HG02798 (cell line): ENCODE data around the gene SHROOM4.

ENCODE experiments used
- ATAC-seq: cut with Tn5 transposase; IDR thresholded peaks from one replicate; pipeline ENCODE4 v1.9.1; 2021; ENCODE audit warnings: mild to moderate bottlenecking; ENCODE audit not compliant: unreplicated experiment, poor library complexity

SHROOM4 gene

DNA sequence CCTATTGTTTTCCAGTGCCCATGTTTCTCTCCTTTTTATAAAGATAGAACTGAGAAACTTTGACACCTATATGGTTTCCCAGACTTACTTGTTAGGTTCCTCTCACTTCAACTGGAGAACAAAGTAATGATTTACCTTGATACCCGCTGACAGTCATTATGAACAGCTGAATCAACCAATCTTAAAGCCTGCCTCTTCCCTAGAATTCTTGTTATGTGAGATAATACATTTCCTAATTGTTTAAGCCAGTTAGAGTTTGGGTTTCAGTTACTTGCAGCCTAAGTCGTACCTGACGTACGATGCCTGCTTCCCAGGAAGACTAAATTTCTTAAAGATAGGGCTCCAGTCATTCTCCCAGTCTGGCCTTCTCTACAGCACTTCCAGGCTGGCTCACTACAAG, 97.3 kb downstream of the SHROOM4 start:
- ATAC-seq: no peak

DNA sequence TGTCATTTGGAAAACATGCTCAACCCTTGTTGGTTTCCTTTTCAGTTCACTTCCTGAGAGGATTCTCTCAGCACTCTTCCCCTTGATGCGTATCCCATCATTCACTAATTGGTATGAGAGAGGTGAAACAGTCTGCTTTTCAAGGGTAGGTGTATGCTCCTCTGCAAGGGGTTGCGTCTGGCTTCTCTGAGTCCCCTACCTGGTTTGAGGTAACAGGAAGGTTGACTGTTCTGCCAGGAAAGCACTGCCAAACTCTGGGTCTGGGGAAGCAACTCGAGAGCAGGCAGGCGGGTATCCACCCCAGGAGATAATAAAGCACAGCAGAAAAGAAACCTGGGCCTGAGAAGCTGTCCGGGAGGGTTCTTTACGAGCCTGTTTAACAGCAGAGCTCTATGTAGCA, 101.2 kb downstream of the SHROOM4 start:
- ATAC-seq: no peak

DNA sequence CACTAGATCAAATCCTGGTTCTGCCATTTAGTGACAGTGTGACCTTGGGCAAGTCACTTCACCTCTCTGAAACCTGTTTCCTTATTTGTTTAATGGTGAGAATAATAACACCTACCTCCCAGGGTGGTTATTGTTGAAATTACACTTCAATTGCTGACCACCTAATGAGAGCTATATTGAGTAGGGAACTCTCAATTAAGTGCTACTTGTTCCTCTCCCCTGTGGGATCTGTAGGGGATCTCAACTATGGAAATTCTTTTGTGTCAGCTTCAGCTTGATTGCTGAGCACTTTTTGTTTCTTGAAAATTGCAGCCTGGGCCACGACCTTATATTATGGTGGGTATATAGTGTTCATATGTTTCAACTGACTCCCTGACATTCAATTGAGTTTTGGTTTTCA, 102.1 kb downstream of the SHROOM4 start:
- no peak for ATAC-seq

DNA sequence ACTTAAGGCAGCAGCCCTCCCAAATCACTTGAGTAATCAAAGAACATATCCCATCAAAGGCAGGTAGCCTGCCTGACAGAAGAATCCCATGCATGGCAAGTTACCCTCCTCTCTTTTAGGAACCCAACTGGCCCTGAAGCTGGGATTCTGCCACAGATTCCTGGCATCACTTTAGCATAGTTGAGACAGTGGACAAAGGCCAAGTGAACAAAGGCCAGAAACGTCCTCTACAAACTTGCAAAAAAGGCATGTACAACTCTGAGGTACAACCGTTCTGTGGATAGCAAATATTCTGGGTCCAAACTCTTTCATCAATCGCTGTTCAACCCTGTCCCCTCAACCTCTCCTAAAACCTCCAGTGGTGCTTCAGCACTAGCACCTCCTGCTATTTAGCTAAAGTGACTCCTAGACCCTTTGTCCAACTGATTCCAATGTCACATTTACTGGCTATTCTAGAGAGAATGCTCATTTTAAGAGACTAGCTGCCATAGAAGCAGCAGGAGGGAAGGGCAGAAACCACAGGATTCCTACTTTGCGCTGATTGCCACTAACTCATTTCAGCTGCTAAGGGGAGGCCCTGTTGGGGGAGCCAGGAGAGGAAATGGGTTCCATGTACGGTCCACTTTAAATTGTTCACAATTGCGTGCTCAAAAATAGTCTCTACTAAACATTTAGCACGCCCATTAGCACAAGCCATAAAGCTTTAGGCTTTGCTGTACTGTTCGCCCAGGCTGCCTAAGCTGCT, 105.9 kb downstream of the SHROOM4 start:
- ATAC-seq: no peak

DNA sequence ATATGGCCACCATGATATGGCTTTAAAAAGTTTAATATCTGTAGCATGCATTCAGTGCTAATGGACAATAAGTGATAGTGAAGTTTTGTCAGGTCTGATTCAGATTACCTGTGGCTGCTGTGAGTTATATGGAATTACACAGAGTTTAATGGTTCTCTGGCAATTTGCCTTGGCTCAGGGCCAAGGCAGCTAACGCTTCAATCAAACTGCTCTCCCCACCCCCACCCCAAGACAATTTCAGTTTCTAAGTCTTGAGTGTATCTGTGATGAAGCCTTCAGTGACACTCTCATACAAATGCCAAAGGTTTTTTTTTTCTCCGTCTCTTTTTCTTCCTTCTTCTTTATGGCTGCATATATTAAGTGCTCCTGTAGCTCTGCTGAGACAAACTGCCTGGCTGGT, 106.6 kb downstream of the SHROOM4 start:
- no peak for ATAC-seq

DNA sequence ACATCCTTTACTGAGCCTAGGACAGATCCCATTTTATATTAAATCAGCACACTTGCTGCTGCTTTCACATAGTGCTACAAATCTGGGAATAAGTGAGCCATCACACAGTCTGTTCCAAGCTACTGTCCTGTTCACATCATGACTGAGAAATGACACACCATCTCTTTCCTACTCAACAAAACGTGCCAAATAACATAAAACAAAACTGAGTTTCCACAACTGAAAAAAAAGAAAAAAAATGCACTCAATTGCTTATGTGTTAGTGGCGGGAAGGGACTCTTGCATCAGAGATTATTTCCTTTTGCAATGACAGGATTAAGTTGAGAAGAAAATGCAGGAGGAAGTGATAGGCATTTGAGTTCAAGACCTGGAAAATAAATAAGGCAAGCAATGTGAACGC, 109.0 kb downstream of the SHROOM4 start:
- no peak for ATAC-seq

DNA sequence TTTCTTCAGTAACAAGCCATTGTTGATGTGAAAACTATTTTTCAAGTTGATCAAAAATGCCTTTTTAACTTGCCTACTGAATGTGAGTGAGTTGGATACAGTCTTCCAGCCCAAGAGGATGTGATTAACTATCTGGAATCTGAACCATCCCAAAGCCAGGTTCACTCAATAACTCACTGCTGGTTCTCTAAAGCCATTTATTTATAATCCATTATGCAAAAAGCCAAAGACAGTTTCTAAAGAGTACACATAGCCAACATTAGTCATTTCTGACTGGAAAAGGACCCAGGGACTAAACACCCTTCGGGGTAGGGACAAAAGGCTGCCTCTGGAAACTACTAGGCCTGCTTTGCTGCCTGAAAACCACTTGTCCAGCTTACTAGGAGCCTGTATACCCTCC, 109.6 kb downstream of the SHROOM4 start:
- no peak for ATAC-seq

DNA sequence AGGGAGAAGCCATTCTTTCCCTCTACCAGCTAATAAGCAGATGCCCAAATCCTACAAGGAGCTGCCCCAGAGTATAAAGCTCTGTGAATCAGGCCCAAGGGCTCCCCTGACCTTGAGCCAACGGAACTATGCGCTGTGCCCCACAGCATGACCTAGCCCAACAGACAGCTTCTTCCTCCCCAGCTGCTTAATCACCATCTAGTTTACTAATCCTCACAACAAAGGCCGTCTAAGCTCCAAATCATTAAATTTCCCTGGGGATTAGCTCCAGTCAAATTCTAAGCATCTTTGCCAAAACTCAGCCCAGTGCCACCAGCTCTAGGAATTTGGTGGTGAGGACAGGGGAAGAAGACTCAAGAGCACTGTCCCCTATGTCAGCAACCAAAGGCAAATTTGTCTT, 113.1 kb downstream of the SHROOM4 start:
- ATAC-seq: no peak

DNA sequence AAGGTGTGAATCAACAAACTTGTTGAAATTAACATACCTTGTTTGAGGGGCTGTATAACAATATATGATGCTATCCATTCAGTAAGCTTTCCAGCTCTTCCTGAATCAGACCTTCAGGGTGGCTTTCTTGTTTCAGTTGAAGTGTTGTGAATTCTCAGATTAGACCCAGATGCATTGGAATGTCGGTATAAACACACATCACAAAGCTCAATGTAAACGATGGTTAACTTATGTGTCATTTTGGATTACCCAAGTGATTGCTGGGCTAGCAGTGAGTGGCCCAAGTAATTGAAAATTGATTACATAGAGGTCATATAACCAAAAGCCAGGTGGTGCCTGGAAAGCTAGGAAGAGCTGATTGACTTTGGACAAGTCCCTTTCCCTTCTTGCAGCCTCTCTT, 115.0 kb downstream of the SHROOM4 start:
- no peak for ATAC-seq

DNA sequence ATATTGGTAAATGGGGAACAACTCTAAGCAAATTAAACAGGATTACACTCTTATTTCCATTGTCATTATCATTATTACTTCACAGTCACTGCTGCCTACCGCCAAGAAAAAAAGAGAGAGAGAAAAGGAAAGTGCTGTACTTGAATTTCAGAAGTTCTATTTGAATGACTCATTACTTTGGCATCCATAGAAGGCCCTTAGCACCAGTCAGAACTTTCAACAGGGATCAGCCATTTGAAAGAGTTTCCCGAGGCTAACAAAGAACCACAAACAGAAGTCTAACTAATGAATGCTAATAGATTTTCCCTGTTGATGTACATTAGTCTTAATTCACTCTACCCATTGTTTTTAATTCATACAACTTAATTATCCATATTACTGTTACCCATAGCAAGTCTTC, 116.3 kb downstream of the SHROOM4 start:
- no peak for ATAC-seq

DNA sequence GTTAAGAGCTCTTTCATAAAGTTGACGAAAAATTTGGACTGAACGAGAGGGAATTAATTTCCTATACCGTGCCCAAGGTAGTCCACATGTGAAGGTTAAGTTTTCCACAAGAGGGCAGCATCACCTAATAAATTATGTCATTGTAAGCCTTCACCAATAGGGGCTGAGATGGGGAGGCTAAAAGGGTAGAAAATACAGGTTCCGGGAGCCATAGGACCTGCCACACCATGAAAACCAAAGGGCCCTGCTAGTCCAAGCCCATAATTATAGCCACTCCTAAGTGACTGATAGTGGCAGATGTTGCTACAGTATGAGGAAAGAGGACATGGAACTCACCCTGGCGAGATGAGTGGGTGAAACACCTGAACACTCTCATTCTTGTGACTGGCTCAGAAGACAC, 122.2 kb downstream of the SHROOM4 start:
- ATAC-seq: peak; percentile 76

DNA sequence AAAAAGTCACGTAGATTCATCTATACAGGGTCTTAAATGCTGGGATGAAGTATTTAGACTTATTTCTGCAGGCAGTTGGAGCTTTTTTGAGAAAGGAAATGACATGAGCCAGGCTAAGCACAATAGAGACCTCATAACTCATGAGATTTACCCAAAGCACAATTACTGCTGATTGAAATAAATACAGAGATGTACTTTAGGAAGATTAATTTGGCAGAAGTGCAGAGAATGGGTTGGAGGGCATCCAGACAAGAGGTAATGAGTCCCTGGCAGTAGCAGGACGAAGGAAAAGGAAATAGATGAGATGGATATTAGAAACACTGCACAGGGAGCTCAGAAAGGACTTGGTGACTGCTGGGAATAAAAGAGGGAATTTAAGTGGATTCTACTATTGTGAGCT, 129.1 kb downstream of the SHROOM4 start:
- ATAC-seq: no peak

DNA sequence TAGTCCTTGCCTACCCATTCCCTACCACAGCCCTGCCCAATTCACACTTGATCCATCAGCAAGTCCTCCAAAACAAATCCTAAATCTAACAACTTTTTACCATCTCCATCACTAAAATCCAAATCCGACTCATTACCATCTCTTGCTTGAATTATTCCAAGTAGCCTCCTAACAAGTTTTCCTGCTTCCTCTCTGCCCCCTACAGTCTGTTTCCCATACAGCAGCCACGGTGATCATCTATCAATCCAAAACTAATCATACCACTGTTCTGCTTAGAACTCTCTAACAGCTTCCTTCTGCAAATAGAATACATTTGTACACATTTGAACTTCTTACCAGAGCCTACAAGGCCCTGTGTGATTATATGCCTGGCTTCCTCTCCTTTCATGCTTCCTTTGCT, 133.0 kb downstream of the SHROOM4 start:
- no peak for ATAC-seq

DNA sequence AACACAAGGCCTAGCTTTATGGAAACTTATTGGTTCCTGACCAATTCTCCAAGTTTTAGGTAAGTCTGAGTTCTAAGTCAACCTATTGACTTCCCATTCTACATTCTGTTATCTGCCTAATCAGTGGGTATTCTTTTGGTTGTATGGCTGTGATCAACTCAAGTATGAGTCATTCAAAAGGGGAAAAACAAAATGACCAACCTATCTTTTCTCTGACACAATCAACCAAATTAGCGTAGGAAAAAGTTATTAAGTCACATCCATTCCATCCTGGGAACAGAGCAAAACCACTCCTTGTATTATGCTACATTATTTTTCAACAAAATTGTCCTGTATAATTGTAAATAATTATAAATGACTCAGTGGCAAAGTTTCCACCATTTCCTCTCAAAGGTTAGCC, 136.2 kb downstream of the SHROOM4 start:
- no peak for ATAC-seq

DNA sequence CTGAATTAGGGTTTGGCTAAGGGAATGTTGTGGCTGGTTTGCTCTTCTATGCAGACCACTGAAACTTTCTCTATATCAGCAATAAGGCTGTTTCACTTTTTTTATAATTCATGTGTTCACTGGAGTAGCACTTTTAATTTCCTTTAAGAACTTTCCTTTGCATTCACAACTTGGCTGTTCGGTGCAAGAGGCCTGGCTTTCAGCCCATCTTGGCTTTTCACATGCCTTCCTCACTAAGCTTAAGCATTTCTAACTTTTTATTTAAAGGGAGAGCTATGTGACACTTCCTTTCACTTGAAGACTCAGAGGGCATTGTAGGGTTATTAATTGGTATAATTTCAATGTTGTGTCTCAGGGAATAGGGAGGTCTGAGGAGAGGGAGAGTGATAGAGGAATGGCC, 142.3 kb downstream of the SHROOM4 start:
- no peak for ATAC-seq

DNA sequence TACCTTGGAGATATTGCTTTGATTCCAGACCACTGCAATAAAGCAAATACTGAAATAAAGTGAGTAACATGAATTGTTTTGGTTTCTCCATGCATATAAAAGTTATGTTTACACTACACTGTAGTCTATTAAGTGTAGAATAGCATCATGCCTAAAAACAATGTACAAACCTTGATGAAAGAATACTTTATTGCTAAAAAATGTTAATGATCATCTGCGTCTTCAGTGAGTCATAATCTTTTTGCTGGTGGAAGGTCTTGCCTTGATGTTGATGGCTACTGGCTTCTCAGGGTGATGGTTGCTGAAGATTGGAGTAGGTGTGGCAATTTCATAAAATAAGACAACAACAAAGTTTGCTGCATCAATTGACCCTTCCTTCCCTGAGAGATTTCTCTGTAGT, 145.1 kb downstream of the SHROOM4 start:
- ATAC-seq: no peak

DNA sequence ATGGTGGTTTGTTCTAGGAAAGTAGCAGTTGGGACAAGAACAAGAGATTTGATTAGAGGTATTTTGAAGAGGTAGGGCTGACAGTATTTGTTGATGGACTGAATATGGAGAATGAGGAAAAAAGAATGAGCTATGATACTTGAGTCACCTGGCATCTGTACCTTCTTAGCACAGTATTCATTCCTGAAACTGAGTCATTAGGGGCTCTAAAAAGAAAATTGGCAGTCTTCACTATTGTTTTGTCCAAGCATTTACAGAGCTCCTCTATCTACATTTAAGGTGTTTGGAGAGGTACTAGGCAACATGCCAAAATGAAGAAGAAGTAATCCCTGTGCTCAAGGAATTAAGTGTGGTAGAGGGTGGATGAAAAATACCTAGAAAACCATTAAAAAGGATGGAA, 165.8 kb downstream of the SHROOM4 start:
- ATAC-seq: no peak

DNA sequence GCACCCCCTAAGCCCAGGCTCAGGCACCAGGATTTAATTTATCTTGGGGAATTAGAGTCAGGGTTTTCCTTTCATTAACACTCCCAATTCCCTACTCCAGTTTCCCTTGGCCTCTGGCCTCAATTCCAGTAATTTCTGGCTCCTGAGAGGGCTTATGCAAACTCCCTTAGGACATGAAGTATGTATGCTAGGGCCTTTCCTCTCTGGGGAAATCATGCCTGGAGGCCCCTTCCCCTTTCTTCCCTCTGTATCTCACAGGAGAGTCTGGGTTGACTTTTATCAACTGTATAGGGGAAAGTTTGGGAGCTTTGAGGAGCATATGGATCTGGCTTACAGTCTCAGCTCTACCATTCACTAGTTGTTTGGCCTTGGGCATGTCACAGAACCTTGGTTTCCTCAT, 169.5 kb downstream of the SHROOM4 start:
- no peak for ATAC-seq

DNA sequence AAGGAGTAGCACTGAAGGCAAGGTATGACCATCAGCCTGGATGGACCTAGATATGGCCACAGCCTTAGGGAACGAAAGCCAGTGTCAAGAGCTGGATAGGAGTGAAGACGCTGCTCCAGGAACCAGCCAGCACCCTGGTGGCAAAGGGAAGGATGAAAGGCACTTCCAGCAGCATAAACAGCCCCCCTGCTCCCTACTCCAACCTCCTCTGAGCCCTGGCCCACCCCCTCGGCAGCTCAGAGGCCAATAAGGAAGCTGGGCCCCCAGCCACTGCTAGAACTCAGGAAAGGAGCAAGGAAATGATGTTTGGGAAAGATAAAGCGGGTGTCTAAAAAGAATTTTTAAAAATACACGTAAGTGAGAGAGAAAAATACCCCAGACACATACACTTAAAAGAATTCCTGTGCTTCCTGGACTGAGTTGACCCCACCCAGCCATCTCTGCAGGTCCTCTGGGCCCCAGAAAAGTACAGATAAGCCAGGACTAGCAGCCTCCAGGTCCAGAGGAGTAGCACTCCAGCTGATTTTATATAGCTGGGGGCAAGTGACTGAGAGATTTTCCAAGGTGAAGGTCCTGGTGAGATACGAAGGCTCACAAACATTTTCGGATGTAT, 170.4 kb downstream of the SHROOM4 start:
- ATAC-seq: no peak

DNA sequence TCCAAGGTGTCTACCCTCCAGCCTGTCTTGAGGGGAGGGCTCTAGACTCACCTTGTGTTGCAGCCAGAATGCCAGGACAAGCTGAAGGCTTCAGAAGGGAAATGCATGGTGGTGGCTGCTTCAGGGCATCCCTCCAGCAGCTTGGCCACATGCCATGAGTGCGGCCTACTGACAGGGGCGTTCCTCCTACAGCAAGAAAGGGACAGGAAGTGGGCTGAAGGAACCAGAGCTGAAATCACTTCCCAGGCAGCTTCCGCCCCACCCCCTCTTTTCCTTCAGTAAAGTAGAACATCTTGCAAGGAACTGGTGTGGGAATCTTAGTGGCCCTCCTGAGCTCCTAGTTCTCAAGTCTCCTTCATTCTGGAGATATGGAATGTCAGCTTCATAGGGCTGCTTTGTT, 175.9 kb downstream of the SHROOM4 start:
- ATAC-seq: no peak

DNA sequence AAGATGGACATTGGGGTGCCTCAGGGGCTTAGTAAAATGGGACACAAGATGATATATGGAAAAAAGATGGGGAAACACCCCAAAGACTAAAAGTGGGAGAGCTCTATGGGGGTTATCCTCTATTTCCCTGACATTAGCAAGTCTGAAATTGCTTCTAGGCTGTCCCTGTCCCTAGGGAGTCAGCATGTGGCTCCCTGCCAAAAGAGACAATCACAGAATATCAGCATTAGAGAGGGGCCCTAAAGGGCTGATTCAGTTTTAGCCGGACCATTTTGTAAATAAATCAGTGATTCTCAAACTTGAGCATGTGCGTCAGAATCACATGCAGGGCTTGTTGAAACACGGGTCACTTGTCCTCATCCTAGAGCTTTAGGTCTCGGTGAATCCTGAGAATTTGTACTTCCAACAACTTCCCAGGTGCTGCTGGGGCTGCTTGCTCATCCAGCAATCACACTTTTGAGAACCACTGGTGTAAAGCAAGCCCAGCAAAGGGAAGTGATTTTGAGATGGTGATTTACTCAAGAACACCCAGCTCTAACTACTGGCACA, 178.1 kb downstream of the SHROOM4 start:
- ATAC-seq: no peak

DNA sequence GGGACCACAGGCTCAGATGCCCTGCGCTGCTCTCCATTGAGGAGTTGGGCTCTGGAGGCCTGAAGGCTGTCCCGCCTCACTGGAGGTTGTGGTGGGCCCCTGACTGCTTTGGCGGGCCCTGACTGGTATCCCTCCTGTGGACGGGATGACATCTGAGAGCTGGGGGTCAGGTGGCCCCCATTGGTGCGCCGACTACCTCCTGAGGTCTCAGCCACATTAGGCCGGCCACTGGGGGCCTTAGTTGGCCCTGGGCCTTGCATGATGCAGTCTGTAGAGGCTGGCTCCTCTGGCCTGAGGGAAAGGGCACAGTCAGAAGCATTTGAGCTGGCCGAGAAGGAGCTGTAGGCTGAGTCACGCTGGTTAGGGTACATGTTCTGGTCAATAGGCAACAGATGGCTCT, 178.8 kb downstream of the SHROOM4 start:
- no peak for ATAC-seq
